Measurements from ENCODE around the gene HACL1.

DNA sequence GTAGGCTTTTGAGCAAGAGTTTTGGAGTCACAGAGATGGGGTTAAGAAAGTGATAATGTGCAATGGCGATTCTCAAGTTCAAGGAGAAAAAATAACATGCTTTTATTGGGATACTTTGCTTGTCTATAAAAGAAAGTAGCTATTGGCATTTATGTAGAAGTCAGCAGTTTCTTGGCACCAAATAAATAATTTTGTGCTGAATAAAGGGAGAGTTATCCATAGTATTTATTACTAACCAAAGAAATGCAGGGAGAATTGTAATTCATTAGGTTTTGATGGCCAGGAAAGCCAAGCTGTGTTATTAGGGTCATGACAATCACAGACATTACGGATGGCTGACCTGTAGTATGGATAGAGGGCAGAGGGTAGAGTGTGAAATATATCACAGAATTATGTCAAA is 33.3 kb upstream of the HACL1 start:
- TF ChIP-seq POLR2A (IDR thresholded peaks at IDR 0.05): no peak
- TF ChIP-seq, protein P1, sequence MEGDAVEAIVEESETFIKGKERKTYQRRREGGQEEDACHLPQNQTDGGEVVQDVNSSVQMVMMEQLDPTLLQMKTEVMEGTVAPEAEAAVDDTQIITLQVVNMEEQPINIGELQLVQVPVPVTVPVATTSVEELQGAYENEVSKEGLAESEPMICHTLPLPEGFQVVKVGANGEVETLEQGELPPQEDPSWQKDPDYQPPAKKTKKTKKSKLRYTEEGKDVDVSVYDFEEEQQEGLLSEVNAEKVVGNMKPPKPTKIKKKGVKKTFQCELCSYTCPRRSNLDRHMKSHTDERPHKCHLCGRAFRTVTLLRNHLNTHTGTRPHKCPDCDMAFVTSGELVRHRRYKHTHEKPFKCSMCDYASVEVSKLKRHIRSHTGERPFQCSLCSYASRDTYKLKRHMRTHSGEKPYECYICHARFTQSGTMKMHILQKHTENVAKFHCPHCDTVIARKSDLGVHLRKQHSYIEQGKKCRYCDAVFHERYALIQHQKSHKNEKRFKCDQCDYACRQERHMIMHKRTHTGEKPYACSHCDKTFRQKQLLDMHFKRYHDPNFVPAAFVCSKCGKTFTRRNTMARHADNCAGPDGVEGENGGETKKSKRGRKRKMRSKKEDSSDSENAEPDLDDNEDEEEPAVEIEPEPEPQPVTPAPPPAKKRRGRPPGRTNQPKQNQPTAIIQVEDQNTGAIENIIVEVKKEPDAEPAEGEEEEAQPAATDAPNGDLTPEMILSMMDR (IDR thresholded peaks at IDR 0.05): no peak

Data from right lobe of liver (tissue), 4 donors.